HG02678 (cell line): ENCODE data around the gene MLLT3.

Experiments
- ATAC-seq: cut with Tn5 transposase; IDR thresholded peaks from one replicate; pipeline ENCODE4 v1.9.1; 2021; ENCODE audit warnings: mild to moderate bottlenecking, moderate library complexity; ENCODE audit not compliant: unreplicated experiment

Gene MLLT3

DNA sequence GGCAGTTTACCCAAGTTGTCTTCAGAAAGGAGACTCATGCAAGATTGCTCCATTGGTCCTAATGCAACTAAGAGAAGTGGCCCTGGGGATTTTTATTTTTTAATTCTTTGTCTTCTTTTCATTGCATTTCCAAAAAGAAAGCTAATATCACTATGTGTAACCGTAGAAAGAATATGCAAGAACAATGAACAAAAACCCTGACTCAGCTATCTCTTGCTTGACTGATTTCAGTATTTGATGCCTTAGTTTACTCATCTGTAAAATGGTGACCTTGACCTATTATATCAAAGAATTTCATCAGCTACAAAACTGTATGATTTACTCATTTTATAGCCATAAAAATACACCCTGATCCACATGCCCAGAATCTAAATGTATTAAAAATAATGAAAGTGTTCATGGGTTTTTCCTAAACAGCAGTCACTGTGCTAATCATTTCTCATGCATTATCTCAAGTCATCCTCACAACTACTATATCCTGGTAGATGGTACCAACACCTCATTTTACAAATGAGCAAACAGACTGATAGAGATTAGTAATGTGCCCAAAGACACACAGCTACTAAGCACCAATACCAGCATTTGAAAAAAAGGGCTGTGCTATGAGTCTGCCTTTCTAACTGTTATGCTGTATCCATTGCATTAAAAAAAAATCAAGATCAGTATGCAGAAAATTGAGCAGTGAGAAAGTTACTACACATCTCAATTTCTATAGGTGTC is 185.7 kb downstream of the MLLT3 start:
- ATAC-seq, result no peak

DNA sequence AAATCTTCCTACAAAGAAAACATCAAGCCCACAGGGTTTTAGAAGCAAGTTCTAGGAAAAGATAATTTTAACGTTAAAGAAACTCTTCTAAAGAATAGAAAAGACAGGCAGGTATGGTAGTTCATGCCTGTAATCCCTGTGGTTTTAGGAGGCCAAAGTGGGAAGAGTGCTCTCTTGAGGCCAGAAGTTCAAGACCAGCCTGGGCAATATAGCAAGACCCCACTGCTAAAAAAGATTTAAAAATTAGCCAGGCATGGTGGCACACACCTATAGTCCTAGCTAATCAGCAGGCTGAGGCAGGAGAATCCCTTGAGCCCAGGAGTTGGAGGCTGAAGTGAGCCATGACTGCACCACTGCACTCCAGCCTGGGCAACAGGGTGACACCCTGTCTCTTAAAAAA is 193.3 kb downstream of the MLLT3 start:
- no peak for ATAC-seq

DNA sequence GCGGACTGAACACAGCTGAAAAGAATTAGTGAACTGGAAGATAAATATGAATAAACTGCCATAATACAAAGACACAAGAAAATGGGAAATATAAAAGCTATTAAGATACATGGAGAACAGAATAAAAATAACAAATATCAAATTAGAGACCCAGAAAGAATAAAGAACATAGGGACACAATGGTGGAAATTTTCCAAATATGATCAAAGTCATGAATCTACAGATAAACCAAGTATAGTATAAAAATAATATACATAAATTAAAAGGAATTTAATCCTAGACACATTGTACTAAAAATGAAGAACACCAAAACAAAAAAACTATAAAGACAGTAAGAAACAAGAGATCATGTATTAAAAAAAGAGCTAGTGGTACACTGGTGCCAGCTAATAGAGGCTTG is 194.9 kb downstream of the MLLT3 start:
- ATAC-seq, result no peak

DNA sequence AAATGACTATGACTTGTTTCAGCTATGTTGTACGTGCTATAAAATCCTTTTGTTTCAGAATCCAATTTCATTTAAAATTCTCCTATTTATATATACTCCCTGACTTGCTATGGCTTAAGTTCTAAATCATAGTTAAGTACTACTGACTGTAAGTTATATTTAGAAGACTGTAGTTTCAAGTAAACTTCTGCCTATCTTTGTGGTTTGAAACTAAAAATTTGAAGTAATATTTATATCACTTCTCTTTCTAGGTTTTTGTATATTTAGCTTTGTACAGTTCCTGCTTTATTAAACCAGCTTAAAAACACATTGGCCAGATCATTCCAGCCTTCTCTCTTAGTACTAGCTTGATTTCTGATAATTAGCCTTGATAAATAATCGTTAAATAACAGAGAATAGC is 196.3 kb downstream of the MLLT3 start:
- peak; percentile 76 for ATAC-seq

DNA sequence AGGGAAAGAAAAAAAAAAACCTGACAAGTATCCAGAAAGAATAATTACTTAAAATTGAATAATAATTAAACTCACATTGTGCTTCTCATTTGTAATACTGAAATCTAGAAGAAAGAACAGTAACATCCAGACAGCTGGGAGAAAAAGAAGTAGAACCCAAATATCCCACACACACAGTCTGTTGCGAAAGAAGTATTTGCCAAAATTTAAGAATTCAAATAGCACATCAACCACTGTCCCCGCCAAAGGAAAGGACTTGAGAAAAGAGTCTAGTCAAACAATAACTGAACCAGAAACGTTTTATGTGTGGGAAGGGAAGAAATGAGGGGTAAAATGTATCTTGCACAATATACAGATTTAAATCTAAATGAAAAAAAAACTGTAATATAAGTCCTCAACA is 202.8 kb downstream of the MLLT3 start:
- no peak for ATAC-seq

DNA sequence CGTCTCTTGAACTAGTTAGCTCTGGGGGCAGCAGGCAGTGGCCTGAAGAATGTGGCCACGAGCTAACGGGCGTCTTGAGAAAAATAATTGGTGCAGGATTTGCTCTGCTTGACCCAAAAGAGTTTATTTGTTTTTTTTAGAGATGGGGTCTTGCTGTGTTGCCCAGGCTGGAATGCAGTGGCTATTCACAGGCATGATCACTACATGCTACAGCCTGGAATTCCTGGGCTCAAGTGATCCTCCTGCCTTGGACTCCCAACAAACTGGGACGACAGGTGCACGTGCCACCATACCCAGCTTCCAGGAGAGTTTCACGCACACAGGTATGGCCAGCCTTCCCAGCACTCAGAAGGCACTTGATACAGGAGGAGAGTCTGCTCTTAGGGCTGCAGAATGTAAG is 203.8 kb downstream of the MLLT3 start:
- no peak for ATAC-seq

DNA sequence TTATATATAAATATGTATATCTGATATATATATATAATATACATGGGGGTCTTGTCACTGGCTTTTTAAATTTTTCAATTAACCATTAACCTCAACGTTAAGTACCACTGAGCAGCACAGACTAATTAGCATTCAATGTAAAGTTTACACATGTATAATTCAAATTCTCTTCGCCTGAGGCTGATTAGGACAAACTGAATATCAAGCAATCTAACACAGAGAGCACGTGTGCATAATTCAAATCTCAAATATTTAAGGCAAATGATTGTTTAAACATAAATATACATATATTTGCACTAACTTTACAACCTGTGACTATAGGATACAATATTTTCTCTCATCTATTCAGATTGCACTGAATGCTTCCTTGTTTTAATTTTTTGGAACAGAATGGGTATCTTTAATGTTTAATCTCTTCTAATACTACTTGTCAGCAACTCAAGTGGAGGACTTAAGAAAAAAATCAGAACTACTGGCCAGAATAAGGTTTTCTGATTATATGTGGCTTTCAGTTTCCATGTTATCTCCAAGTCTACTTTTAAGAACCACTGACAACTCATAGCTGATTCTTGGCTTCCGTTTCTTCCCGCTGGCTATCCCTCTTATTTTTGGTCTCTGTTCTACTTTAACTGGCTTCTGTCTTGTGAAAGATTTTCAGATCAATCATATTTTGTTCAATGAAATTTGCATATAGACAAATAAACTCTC is 204.8 kb downstream of the MLLT3 start:
- ATAC-seq, result no peak

DNA sequence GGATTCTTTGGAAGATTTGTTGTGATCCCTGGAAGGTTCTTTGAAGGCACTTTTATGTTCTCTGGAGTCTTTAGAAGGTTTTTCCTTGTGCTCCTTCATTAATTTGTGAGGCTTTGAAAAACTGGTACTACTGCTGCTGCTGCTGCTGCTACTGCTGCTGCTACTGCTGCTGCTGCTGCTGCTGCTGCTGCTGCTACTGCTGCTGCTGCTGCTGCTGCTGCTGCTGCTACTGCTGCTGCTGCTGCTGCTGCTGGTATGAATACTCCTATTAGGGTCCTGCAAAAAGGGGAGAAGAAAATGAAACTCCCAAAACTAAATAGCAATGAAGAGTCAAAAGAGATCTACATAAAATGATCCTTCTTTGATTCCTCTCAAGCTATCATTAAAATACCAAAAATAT is 208.1 kb downstream of the MLLT3 start:
- ATAC-seq, result no peak

DNA sequence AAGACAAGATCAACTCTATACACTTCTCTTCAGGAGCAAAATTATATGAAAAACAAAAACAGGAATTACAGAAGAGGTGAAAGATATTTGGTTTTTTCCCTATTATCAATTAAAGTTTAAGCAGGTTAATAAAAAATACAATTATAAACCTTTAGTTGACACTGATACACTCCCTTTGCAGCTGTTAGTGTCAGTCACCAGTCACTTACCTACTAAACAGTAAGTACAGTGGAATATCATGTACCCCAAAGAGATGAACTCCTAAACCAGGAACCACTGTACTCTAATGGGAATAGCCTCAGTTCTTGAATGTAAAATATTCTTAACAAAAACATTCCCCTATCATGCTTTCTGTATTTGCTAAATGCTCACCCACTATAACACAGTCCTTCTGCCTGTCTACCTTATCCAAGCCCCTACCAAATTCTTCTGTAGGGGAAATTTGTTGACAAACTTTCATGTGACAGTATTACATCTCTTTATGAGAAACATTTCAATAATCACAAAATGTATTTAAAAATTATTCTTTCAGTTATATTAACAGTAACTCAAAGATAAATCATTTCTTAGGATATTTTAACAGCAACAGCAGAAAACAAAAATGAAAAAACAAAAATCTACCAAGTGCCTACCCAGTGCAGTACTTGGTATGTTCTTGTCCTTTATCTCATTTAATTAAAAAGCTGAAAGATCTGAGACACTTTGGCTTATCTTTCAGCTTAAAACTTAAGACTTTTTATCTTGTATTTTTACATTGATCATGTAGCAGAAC is 212.8 kb downstream of the MLLT3 start:
- ATAC-seq, result no peak

DNA sequence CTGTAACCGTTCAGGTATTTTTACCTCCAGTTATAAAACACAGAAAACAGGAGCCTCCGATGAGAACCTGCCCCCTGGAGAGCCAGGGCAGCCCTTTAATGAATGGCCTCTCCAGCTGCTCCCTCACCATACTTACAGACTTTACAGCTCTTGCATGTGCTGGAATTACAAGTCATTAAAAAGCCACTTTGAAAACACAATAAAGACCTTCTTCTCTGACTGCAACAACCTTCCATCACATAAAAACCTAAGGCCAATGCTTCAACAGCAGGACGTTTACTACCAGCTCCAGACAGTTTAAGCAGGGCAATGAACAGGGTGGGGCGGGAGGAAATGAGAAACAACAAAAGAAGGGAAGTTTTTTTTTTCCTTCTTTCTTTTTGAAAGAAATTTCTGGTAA is 213.8 kb downstream of the MLLT3 start:
- no peak for ATAC-seq

DNA sequence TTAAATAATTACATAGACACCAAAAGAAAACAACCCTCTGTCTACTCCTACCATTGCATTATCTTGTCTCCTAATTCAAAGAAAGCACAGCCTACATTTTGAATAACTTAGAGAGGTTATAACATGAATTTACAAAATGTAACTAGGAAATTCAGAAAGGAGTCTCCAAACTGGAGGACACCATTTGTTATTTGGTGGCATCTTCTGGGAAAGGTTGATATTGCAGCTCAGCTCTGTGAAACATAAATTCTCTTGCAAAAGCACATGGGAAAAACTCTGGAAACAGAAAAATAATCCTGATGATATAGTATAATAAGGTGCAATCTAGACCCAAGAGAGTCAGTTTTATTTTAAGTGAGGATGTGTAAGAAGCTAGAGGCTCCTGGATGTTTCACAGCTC is 215.3 kb downstream of the MLLT3 start:
- ATAC-seq, result no peak

DNA sequence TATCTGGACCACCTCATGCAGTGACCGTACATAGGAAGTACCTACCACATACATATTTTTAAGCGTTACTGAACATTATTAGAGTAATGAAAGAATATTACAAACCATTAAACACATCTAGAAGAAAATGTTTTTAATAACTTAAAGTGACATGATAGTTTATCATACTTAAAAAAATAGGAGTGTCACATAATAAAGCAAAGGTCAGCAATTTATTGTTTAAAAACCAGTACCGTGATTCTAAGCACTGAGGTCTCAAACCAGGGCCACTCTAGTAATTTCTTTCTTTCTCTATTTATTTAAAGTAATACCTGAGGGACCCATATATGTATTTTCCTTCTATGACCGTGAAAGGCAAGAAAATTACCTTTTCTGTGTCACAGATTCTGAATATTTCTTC is 216.0 kb downstream of the MLLT3 start:
- no peak for ATAC-seq

DNA sequence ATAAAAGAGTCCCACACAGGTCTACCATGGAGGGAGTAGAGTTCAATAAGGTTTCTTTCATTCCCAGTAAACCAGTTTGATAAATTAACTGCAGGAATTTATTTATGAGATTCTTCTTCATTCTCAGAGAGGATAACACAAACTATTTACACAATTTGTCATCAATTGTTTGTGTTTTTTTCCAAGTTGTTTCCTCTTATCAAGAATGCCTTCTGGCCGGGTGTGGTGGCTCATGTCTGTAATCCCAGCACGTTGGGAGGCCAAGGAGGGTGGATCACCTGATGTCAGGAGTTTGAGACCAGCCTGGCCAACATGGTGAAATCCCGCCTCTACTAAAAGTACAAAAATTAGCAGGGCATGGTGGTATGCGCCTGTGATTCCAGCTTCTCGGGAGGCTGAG is 216.7 kb downstream of the MLLT3 start:
- no peak for ATAC-seq

DNA sequence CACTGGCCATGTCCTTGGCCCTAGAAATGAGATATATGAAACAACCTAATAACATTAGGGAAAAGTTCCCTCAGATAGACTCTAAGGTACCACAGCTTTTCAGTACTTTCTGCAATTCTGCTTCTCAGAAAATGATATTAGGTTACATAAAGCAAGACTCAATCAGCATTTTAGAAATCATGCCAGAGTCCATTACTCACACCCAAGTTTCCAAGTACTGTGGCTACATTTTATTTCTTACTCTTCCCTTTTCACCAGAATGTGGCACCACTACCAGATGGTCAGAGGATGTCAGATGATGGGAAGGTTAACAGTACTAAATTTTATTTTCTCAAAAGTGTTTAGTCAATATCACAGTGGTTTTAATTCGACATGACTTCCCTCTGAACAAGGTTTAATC is 217.2 kb downstream of the MLLT3 start:
- ATAC-seq, result no peak

DNA sequence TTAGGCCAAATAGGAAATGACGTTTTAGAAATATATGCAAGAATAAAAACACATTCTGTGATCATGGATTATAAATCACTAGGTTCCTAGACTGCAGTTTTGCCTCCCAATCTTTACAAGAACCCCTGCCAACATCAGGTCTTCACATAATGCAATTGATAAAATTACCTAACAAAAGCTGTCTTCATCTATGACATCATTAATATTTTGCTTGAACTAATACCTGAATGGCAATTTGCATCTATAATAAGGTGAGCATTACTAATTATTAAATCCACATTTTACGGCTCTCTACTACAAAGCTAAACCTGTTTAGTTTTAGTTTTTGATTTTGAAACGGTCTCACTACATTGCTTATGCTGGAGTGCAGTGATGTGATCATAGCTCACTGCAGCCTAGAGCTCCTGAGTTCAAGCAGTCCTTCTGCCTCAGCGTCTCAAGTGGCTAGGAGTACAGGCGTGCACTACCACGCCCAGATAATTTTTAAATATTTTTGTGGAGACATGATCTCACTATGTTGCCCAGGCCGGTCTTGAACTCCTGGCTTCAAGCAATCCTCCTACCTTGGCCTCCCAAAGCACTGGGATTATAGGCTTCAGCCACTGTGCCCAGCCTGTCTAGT is 218.0 kb downstream of the MLLT3 start:
- ATAC-seq, result no peak

DNA sequence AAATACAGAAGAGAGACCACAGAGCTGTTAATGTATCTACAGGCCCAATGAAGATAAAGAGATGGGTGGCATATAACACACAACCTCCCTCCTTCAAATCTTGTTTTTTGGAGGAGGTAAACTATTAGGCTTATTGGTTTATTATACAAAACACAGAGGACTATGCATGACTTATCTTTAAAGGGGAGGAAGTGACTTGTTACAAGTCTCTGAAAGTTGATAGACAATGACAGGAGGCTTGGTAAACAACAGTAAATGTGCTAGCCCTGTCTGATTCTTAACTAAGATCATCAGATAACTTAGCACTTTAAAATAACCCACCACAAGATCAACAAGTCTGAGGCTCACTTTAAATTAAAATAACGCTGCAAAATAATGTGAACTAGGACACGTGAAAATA is 219.0 kb downstream of the MLLT3 start:
- ATAC-seq, result no peak

DNA sequence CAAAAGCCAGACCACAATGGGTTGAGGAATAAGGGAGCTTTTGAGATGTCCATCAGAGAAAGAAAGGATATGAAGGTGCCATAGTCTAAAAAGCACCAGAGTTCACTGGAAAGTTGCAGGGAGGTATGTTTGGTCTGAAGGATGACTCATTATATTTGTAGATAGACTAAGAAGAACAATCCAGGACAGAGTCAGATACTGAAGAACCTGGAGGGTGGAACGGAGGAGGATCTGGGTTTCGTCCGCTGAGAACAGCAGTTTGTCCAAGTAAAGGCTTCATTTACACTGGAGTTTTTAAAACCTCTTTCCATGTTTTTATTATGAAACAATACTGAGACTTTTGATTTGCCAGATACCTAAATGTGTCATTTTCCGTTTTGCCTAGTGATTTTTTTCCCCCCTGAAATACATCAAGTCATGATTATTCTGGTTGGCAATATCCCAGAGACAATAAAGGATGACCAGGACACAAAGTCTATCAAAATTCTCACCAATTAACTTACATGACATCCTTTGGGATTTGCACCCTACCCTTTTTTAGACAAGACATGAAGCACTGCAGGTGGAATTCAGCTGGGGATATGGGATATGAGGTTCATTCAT is 219.9 kb downstream of the MLLT3 start:
- ATAC-seq, result no peak

DNA sequence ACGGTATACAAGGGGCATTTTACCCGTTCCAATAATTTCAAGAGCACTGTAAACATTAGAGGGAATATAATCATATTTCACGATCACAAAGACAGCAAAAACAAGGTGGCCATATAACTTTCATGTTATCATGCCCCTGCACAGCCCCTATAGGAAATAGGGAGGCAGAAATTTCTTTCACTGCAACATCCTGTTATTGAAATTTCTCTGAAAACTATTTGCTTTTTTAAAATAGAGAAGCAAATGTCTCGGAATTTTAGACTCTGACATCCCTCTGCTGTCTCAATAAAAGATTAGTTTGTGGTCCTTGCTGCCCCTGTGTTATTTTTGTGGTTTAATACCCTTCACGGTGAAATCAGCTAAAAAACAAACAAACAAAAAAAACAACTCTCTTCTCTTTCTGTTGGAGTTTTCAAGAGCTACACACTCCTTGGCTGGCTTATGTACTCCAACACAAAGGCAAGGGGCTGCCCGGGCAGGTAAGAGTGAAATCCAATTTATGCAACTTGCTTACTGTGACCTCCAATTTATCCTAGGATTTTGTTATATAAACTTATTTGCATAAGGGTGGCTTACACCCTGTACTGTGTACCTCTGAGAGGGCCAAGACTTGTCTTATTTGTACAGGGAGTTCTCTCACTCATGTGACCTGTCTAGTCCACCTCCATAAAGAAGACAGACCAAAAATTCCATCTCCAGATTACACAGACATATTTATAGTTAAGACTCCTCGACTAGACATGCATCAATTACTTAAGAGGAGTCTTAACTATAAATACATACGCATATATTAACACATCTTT is 223.6 kb downstream of the MLLT3 start:
- no peak for ATAC-seq

DNA sequence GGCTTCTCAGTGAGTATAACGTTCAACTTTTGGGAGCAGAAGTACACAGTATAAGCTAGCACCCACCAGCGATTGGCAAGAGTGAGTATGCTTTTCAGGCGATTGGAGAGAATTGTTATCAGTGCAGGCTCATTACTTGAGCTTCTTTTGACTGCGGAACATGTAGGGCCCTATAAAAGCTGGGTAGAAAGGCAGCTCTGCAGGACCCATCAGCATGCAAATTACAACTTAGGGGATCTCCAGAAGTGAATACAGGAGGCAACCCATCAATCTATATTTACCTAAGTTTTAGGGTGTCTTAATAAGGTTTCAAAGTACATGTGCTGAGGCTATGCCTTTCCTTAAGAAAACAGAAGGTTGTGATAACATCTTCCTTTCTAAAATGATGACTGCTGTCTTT is 225.0 kb downstream of the MLLT3 start:
- peak; percentile 44 for ATAC-seq

DNA sequence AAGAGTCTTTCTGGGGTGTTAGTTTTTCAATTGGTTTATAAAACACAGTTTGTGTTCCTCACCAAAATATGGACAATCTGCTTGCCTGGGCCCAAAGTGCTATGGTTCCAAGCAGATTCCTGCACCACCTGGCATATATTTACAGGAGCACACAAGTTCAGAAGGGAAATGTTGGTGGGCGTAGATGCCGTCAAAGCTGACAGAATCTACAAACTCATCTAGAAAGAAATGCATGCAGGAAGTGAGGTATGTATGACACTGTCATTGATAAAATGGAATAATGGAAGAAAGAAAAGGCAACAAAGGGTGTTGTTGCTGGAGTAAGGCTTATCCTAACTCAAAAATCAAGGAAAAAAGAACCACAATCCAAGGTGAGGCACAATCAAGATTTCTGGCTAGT is 225.8 kb downstream of the MLLT3 start:
- no peak for ATAC-seq
